ENCODE data around the gene COL5A1.

The COL5A1 gene

DNA sequence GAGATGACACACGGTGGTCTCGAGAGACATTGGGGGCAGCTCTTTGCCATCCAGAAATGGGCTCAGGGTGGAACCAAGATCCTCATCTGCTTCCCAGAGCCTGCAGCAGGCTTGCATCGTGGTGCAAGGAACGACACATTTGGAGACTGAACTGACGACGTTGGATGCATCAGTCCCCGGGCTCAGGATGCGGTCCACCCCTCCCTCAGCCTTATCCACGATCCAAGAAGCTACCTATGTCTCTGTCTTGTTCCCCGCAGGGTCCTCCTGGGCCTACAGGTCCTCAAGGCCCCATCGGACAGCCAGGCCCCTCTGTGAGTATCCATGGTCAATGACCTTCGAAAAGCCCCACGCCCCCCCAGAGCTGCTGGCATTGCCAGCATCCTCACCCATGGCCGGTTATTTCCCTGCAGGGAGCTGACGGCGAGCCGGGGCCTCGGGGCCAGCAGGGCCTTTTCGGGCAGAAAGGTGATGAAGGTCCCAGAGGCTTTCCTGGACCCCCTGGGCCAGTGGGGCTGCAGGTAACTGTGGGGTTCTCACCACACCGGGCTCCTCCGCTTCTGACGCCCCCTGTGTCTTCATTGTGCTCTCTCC lies 169.6 kb downstream of the COL5A1 start:
- TF ChIP-seq, protein P1, sequence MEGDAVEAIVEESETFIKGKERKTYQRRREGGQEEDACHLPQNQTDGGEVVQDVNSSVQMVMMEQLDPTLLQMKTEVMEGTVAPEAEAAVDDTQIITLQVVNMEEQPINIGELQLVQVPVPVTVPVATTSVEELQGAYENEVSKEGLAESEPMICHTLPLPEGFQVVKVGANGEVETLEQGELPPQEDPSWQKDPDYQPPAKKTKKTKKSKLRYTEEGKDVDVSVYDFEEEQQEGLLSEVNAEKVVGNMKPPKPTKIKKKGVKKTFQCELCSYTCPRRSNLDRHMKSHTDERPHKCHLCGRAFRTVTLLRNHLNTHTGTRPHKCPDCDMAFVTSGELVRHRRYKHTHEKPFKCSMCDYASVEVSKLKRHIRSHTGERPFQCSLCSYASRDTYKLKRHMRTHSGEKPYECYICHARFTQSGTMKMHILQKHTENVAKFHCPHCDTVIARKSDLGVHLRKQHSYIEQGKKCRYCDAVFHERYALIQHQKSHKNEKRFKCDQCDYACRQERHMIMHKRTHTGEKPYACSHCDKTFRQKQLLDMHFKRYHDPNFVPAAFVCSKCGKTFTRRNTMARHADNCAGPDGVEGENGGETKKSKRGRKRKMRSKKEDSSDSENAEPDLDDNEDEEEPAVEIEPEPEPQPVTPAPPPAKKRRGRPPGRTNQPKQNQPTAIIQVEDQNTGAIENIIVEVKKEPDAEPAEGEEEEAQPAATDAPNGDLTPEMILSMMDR (IDR thresholded peaks at IDR 0.05; ENCODE audit: low read depth, low read length), result no peak
- DNase-seq (ENCODE audit: extremely low read depth, low read depth), result no peak

DNA sequence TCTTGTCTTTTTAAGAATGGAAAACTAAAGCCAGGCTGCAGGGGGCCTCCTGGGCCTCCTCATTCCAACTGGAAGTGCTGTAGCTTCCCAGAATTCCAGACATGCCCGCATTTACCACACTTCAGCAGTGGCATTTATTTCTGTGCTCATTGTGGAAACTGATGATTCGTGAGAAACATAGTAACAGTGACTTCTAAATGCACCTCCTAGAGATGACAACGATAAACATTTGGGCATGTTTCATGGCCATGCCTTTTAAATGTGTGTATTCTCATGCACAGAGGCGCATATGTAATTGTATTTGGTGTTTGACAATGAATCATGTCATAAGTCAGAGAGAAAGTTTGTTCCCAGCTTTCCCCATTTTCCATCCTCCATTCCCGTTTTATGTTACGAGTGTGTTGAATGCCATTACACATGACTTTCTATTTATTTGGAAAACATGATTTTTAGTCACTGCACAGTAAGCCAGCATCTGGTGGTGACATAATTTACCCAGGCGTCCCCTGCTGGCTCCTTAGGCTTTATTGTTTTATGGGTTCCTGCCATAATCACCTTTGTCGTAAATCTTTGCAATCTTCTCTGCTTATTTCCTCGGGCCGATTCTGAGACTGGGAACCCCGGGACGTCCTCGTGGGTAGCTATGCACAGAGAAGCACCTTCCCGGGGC lies 170.2 kb downstream of the COL5A1 start:
- peak; percentile 84 for DNase-seq (ENCODE audit: extremely low read depth, low read depth)
- TF ChIP-seq, protein P1 (IDR thresholded peaks at IDR 0.05; ENCODE audit: low read depth, low read length), result peak; percentile 22

DNA sequence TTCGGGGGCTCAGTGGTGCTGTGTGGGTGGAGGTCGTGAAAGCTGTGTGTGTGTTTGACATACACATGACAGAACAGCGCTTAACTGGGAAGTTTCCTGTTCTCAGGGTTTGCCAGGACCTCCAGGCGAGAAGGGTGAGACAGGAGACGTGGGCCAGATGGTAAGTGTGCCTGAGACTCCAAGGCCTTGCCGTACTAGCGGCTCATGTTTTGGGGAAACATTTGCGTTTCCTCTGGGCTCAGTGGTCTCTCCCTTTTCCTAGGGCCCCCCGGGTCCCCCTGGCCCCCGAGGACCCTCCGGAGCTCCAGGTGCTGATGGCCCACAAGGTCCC lies 170.7 kb downstream of the COL5A1 start:
- DNase-seq (ENCODE audit: extremely low read depth, low read depth), result no peak
- TF ChIP-seq, protein P1 (IDR thresholded peaks at IDR 0.05; ENCODE audit: low read depth, low read length), result no peak

DNA sequence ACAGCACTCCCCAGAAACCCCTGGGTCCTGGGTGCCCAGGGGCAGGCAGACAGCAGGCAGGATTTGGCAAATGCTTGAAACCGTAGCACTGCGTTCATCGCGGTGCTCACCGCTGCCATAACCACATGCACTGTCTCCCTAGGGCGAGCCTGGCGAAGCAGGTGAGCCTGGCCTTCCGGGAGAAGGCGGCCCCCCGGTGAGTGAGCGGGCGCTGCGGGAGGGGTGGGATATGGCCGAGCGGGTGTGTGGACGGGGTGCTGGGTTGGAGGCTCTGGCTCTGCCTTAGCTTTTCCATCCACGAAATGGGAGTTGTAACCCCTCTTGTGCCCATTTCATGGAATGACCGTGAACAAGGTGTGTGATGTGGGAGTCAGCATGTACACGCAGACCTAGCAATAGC lies 172.2 kb downstream of the COL5A1 start:
- TF ChIP-seq, protein P1 (IDR thresholded peaks at IDR 0.05; ENCODE audit: low read depth, low read length), result no peak
- DNase-seq (ENCODE audit: extremely low read depth, low read depth), result no peak

DNA sequence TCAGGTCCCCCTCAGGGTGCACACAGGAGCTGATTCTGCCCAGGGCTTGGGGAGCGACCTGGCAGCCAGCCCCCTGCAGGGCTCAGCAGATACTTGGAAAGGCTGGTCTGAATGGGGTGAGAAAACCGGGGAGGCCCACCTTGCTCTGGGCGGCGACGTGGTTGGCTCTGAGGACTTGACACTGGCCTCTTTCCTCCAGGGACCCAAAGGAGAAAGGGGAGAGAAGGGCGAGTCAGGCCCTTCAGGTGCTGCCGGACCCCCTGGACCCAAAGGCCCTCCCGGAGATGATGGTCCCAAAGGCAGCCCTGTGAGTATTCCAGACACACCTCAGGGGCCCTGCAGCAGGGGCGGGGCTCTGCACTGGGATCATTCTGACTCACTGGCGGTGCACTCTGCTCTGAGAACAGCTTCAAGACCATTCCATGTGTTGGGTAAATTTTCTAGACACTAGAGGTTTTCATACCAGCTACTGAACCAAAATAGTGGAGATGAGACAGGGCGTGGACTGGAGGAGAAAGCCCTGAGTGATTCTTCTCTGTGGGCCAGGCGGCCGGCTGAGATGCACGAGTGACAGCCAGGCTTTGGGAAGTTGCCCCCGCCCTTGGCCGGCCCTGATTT lies 173.1 kb downstream of the COL5A1 start:
- TF ChIP-seq, protein P1 (IDR thresholded peaks at IDR 0.05; ENCODE audit: low read depth, low read length), result no peak
- DNase-seq (ENCODE audit: extremely low read depth, low read depth), result no peak

DNA sequence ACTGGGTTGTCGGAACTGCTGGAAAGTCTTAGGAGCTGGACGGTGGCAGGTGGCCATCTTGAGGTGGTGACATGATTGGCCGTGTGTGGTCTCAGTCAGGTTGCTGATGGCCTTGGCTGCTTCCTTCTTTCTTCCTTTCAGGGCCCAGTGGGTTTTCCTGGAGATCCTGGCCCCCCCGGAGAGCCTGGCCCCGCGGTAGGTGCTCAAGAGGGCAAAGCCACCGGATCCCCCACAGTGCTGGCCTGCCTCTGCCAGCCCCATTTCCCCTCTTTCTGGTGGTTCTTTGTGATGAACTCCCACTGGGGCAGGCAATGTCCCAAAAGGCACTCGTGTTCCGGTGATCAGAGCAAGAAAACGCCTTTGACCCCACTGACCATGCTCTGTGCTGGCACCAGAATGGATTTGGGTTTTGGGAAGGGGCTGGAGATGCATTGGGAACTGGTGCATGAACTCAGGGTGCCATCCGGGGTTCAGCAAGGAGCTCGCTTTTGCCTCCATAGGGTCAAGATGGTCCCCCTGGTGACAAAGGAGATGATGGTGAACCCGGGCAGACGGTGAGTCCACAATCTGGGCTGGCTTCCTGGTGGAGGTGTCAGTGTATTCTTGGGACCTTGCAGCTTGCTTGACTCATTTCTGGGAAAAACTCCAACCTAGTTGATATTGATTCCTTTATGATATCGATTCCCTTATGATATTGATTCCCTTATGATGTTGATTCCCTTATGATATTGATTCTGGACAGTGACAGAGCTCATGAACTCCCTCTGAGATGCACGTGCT lies 174.0 kb downstream of the COL5A1 start:
- no peak for DNase-seq (ENCODE audit: extremely low read depth, low read depth)
- TF ChIP-seq, protein P1 (IDR thresholded peaks at IDR 0.05; ENCODE audit: low read depth, low read length), result no peak

DNA sequence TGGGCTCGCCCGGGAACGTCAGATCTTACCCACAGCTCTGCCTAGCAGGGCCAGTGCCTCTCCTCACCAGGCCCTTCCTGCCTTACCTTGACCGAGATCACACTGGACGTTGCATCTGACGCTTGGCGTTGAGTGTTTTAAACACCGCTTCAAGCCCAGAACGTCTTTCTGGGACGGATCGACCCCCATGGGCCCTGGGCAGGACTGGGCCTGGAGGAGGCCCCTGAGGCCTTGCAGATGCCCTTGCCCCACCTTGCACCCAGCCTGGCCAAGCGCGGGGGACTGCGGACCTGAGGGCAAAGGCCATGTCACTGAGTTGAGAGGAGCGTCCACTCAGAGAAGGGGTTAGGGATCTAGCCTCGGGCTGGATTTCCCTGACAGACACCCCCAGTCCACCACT lies 174.7 kb downstream of the COL5A1 start:
- no peak for DNase-seq (ENCODE audit: extremely low read depth, low read depth)
- TF ChIP-seq, protein P1 (IDR thresholded peaks at IDR 0.05; ENCODE audit: low read depth, low read length), result no peak

Data from AG09319 (cell line).